GM12864 (cell line): Measurements from ENCODE around the gene ZFP14.

Experiments
- DNase-seq: peaks from one replicate; pipeline ENCODE4 v3.0.0-alpha.2; 2011; ENCODE audit warnings: low read depth
- H3K4me3 ChIP-seq: 2 replicates; pipeline ENCODE4 v1.5.1; 2011; ENCODE audit warnings: mild to moderate bottlenecking, low read depth, low read length, control low read depth
- TF ChIP-seq, protein P1 (sequence below): IDR thresholded peaks from 2 replicates; pipeline ENCODE4 v1.5.1; 2011; ENCODE audit warnings: low read depth, mild to moderate bottlenecking, moderate library complexity, low read length, control low read depth, inconsistent platforms; ENCODE audit errors: missing control alignments

ZFP14 gene

GRCh38 chr19:36409841-36410240 lies 30.8 kb upstream of the ZFP14 start:
- TF ChIP-seq, protein P1, sequence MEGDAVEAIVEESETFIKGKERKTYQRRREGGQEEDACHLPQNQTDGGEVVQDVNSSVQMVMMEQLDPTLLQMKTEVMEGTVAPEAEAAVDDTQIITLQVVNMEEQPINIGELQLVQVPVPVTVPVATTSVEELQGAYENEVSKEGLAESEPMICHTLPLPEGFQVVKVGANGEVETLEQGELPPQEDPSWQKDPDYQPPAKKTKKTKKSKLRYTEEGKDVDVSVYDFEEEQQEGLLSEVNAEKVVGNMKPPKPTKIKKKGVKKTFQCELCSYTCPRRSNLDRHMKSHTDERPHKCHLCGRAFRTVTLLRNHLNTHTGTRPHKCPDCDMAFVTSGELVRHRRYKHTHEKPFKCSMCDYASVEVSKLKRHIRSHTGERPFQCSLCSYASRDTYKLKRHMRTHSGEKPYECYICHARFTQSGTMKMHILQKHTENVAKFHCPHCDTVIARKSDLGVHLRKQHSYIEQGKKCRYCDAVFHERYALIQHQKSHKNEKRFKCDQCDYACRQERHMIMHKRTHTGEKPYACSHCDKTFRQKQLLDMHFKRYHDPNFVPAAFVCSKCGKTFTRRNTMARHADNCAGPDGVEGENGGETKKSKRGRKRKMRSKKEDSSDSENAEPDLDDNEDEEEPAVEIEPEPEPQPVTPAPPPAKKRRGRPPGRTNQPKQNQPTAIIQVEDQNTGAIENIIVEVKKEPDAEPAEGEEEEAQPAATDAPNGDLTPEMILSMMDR = no peak
- no peak for DNase-seq
- H3K4me3 ChIP-seq = no peak overlapping the region

DNA sequence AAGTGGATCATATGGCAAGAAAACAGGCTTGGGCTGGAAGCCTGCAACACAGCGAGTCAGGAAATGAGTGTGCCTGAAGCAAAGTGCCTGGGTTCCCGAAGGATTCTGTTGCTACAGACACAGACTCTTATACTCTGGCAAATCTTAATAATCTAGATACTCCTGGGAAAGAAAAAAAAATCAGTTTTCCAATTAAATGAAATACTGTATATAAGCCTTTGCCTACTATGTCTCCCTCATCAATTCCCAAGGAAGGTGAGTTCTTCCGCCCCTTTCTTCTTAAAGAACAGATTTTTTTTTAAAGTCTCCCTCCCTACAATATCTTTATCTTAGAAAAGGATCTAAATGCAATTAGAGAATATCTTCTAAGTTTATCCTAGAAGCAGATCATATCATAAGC lies 29.1 kb upstream of the ZFP14 start:
- TF ChIP-seq, protein P1 = no peak
- H3K4me3 ChIP-seq = no peak overlapping the region
- no peak for DNase-seq

- TF ChIP-seq, protein P1 = no peak
- no peak overlapping the region for H3K4me3 ChIP-seq
- no peak for DNase-seq
Observed at GRCh38 chr19:36404498-36404897, 25.5 kb upstream of the ZFP14 start.

GRCh38 chr19:36401475-36401874 lies 22.5 kb upstream of the ZFP14 start:
- no peak for DNase-seq
- no peak overlapping the region for H3K4me3 ChIP-seq
- TF ChIP-seq, protein P1 = no peak

GRCh38 chr19:36398571-36398970 lies 19.6 kb upstream of the ZFP14 start:
- H3K4me3 ChIP-seq = no peak overlapping the region
- TF ChIP-seq, protein P1 = no peak
- DNase-seq = no peak

DNA sequence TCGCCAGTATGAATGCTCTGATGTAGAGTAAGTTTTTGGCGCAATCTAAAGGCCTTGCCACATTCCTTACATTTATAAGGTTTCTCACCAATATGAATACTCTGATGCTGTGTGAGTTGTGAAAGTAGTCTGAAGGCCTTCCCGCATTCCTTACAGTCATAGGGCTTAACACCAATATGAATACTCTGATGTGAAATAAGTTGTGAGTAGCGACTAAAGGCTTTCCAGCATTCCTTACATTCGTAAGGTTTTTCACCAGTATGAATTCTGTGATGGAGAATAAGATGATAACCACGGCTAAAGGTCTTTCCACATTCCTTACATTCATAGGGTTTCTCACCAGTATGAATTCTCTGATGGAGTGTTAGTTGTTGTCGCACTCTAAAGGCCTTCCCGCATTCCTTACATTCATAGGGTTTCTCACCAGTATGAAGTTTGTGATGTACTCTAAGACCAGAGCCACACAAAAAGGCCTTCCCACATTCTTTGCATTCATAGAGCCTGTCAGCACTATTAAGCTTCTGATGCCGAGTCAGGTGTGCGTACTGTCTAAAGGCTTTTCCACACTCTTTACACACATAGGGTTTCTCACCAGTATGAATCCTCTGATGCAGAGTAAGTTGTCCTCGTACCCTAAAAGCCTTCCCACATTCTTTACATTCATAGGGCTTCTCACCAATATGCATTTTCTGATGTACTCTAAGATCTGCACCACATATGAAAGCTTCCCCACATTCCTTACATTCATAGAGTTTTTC lies 14.1 kb upstream of the ZFP14 start:
- DNase-seq = no peak
- H3K4me3 ChIP-seq = no peak overlapping the region
- TF ChIP-seq, protein P1 = no peak

DNA sequence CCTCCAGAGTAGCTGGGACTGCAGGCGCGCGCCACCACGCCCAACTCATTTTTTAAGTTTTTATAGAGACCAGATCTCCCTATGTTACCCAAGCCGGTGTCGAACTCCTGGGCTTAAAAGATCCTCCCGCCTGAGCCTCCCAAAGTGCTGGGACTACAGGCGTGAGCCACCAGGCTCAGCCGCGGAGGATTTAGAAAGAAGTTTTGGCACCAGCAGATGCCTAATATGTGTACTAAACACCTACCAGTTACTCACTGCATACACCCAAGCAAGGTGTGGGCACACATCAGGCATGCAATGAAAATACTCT lies 464 bp upstream of the ZFP14 start:
- TF ChIP-seq, protein P1 = no peak
- H3K4me3 ChIP-seq = peak overlapping the region; percentile 69
- no peak for DNase-seq
